Fibroblast of pulmonary artery (primary cell): ENCODE measurements around the gene SLC35B1.

Source experiments
- DNase-seq: peaks from one replicate; pipeline ENCODE4 v3.0.0-alpha.2; 2010; ENCODE audit warnings: low read depth
- H3K4me3 ChIP-seq: replicated peaks from 2 replicates; pipeline ENCODE4 v1.5.1; 2011; ENCODE audit warnings: low read depth, mild to moderate bottlenecking, control low read depth, low read length, moderate library complexity
- TF ChIP-seq, protein P1 (sequence below): IDR thresholded peaks from 2 replicates; pipeline ENCODE4 v1.5.1; 2011; ENCODE audit warnings: mild to moderate bottlenecking, control low read depth, low read length, inconsistent platforms; ENCODE audit errors: missing control alignments

Gene SLC35B1

DNA sequence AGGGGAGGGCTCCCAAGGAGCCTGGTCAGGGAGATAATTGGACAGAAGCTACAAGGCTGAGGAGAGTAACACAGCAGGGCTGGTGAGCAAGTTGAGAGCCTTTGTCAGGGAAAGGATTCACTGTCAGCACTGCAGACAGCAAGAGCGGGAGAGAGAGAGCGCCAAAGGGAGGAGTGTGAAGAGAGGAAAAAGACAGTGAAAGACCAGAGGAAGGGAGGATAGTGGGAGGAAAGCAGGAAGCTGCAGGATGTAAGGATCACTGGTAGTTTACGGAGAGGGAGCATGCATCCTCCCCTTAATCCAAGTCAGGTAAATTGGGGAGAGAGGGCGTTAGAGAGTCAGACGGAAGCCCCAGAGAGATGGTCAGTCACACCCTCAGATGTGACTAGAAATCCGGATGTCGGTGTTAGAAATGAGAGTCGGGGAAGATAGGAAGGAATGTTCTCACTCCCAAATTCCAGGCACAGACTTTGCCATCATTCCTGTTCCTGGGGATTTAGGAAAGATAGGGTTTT, 16.0 kb downstream of the SLC35B1 start:
- DNase-seq: no peak
- TF ChIP-seq, protein P1, sequence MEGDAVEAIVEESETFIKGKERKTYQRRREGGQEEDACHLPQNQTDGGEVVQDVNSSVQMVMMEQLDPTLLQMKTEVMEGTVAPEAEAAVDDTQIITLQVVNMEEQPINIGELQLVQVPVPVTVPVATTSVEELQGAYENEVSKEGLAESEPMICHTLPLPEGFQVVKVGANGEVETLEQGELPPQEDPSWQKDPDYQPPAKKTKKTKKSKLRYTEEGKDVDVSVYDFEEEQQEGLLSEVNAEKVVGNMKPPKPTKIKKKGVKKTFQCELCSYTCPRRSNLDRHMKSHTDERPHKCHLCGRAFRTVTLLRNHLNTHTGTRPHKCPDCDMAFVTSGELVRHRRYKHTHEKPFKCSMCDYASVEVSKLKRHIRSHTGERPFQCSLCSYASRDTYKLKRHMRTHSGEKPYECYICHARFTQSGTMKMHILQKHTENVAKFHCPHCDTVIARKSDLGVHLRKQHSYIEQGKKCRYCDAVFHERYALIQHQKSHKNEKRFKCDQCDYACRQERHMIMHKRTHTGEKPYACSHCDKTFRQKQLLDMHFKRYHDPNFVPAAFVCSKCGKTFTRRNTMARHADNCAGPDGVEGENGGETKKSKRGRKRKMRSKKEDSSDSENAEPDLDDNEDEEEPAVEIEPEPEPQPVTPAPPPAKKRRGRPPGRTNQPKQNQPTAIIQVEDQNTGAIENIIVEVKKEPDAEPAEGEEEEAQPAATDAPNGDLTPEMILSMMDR: no peak
- H3K4me3 ChIP-seq: no peak overlapping the region

DNA sequence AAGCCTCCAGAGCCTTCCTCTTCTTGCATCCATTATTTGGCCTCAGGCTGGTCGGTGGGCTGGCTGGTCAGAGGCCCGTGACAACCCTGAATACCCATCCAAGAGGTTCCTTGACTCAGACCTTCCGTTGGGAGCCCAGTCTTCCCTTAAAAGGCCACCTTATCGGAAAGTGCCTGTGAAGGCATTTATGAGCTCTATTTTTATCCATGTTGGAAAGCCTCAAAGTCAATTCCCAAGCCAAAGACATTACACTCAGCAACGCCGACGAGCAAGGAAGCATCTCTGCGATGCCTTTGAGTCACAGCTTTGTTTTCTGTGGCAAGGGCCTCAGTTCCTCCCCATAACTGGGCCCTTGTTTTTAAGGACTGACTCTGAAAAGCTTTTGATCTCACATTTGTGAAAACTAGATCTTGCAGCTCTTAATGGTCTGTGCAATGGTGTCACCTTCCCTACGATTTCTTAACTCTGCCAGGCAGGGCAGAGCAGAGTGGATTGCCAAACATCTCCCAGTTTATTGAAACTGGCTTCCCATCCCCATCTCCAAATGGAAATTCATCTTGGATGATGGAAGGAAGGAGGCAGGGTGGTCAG, 16.6 kb downstream of the SLC35B1 start:
- DNase-seq: peak; percentile 82
- TF ChIP-seq, protein P1: no peak

DNA sequence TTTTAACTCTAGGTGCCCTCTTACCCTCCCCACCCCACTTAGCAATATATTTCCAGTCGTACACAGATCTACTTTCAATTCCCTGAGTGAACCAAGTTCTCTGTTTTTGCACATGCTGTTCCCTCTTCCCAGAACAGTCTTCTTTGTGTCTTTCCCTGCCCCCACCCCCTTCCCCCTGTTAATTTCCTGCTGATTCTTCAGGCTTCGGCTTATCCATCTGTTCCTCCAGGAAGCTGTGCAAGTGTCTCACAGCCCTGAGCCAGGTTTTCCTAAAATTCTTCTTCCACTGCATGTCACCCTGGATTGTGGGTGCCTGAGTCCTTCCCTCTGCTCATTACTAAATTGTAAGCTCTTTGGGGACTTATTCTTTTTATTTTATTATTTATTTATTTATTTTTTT, 17.5 kb downstream of the SLC35B1 start:
- DNase-seq: no peak
- TF ChIP-seq, protein P1: no peak
- H3K4me3 ChIP-seq: no peak overlapping the region

More for the DNA sequence above, 16.6 kb downstream of the SLC35B1 start:
- H3K4me3 ChIP-seq: no peak overlapping the region

DNA sequence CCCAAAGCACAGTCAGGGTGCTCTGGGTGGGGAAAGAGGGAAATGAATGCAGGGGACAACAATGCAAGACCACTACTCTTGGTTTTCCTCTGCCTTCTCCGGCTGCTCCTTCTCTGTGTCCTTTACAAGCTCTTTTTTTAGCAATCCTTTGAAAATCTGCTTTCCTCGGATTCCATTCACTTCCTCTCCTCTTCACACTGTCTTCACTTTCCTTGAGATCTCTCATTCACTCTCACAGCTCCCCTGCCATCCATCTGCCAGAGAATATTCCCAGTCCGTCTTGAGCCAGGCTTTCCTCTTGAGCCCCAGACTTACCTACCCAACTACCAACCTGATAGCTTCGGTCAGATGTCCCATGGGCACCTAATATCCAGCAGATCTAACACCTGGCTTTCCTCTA, 18.9 kb downstream of the SLC35B1 start:
- H3K4me3 ChIP-seq: no peak overlapping the region
- DNase-seq: no peak
- TF ChIP-seq, protein P1: no peak

DNA sequence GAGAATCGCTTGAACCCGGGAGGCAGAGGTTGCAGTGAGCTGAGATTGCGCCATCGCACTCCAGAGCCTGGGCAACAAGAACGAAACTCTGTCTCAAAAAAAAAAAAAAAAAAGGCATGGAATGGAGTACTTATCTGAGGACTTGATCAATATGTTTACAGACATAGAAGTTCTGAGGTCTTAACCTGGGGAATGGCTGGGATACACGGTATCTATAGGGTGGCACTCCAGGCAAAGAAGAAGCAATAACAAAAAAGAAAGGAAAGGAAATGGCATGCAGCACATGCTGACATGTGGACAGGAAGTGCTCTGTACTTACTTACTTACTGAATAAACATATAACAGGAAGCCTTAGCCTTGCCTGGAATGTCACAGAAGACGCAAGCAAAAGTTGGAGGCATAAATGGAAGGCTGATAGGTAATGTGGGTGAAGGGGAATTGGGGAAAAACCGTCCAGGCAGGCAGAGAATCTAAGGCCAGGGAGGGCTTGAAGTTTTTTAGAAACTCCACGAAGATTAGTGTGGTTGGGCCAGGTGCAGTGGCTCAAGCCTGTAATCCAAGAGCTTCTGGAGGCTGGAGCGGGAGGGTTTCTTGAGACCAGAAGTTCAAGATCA, 19.8 kb downstream of the SLC35B1 start:
- peak; percentile 84 for DNase-seq
- H3K4me3 ChIP-seq: no peak overlapping the region
- TF ChIP-seq, protein P1: no peak

DNA sequence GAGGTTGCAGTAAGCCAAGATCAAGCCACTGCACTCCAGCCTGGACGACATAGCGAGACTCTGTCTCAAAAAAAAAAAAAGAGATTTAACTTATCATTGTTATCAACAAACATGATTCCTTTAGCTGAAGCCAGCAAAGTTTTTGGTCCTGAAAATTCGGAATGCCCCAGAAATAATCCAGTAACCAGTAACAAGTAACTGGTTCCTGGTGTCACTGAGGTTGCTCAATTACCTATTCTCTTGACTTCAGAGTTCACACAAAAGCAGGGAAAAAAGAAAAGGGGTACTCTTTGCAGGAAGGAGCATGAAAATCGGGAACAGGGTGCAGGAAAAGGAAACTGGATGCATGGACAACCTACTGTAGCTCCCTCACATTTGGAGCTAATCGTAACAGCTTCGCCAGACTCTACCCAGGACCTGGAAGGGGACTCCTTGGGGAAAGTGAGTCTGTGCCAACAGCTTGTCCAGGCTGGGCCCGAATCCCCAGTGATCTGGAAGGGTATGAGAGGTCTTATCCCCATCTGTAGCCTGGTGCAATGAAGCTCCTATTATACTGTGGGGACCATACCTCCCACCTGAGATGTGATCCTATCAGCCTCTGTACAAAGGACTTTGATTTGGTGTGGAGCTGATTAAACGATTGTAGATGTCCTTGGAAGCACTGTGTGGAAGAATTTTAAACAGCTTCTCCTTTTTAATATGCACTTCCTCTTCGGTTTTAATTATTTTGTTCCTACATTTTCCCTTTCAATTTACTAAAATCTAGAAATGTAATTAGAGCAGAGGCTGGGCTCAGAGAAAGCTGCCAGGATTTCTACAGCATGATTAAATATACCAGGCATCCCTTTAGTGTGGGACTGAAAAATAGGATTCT, 26.4 kb downstream of the SLC35B1 start:
- TF ChIP-seq, protein P1: no peak
- no peak overlapping the region for H3K4me3 ChIP-seq

More for the DNA sequence above, 26.4 kb downstream of the SLC35B1 start:
- no peak for DNase-seq
